MCF 10A (cell line): ENCODE measurements around the gene FPR2. TPM values are rescaled to one million over a fixed set of nuclear protein-coding genes. Genes with fewer than 3 reads are reported as not detected.

Experiments used
- BruUV-seq: library from RNA; stranded (reverse); fragments of 400-500 nt; replicated peaks from 2 replicates; lab custom pipeline; 2021; lab: Mats Ljungman, UMichigan
- CTCF ChIA-PET: fragments of 300-600 bp; sonication (Branson Sonifier 250); formaldehyde crosslinking; extraction: SDS; loops from one replicate; lab custom pipeline; 2021; ENCODE audit warnings: antibody characterized with exemption, inconsistent platforms; lab: Yijun Ruan, JAX
- POLR2A ChIA-PET: fragments of 300-600, 350-650 bp; sonication (Branson Sonifier 250); formaldehyde crosslinking; extraction: SDS; loops from one replicate; lab custom pipeline; 2020; ENCODE audit warnings: antibody characterized with exemption, inconsistent platforms; lab: Yijun Ruan, JAX
- DNase-seq: peaks from one replicate; pipeline ENCODE4 v3.0.0-alpha.2; 2018; ENCODE audit not compliant: unreplicated experiment
- H3K27ac Mint-ChIP-seq: one replicate; pipeline ENCODE4 v1.8.0; 2022; ENCODE audit warnings: mild to moderate bottlenecking, low read depth, mixed read lengths; ENCODE audit not compliant: unreplicated experiment
- H3K27me3 Mint-ChIP-seq: one replicate; pipeline ENCODE4 v1.8.0; 2022; ENCODE audit warnings: mixed read lengths; ENCODE audit not compliant: insufficient read depth, unreplicated experiment
- H3K36me3 Mint-ChIP-seq: one replicate; pipeline ENCODE4 v1.8.0; 2022; ENCODE audit warnings: mild to moderate bottlenecking, moderate library complexity, mixed read lengths; ENCODE audit not compliant: insufficient read depth, unreplicated experiment
- H3K4me1 Mint-ChIP-seq: one replicate; pipeline ENCODE4 v1.8.0; 2022; ENCODE audit warnings: mixed read lengths; ENCODE audit not compliant: insufficient read depth, unreplicated experiment
- H3K4me3 Mint-ChIP-seq: one replicate; pipeline ENCODE4 v1.8.0; 2022; ENCODE audit warnings: mild to moderate bottlenecking, moderate library complexity, mixed read lengths; ENCODE audit not compliant: unreplicated experiment
- H3K9me3 Mint-ChIP-seq: one replicate; pipeline ENCODE4 v1.8.0; 2022; ENCODE audit warnings: mixed read lengths; ENCODE audit not compliant: unreplicated experiment
- intact Hi-C: fragments of 100-400 bp; cut with micrococcal nuclease; formaldehyde crosslinking; loops from 2 replicates; pipeline ENCODE4 v1.14.1; 2022
- total RNA-seq: library from RNA; stranded (reverse); gene quantifications from 2 replicates; pipeline ENCODE4 v1.2.3, GENCODE V29; 2022
- TF ChIP-seq, protein P1 (sequence below): fragments of 200-600 bp; IDR thresholded peaks from one replicate; pipeline ENCODE4 v1.8.0; 2022; ENCODE audit warnings: antibody characterized with exemption, mild to moderate bottlenecking; ENCODE audit not compliant: unreplicated experiment

The FPR2 gene
- total RNA-seq, 1 experiment from 2014 or later: not detected

DNA sequence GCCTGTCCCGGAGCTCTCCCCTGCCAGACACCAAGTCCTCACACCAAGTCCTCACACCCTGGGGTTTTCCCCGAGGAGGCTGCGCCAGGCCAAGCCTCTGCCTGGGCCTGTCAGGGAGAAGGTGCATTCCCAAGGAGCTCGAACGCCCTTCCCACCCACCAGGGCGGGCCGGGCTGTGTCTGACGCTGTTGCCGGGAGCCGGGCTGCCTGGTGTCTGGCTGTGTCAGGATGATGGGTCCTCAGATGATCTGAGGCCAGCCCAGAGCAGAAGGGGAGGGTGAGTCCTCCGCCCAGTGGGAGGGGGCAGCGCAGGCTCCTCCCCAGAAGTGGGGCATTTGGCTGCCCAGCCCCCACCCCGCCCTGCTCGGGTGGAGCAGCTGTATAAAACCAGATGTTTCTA lies 34.9 kb upstream of the FPR2 start:
- Mint-ChIP-seq H3K27me3 (no peaks in the 10 kb centered on the region), H3K27ac (peak overlapping the region; percentile 85), H3K36me3 (peaks cover 7% of the 10 kb centered on the region), H3K4me1 (peaks cover 51% of the 10 kb centered on the region), H3K4me3 (peak overlapping the region; percentile 45), H3K9me3 (peaks cover 7% of the 10 kb centered on the region)
- POLR2A ChIA-PET: interaction anchor here (0.8 to 3.6 kb wide), 11 partner anchors 9 to 52 kb away, joined by 4 to 25 read pairs (median 7); partner anchors contain the start of gene FPR1
- CTCF ChIA-PET: interaction anchor here (1.0 to 1.2 kb wide), 3 partner anchors 13 to 50 kb away, joined by 3 to 6 read pairs (median 5); no protein-coding TSS in a partner anchor
- no TSS peak for BruUV-seq
- DNase-seq: peak; percentile 94
- TF ChIP-seq, protein P1, sequence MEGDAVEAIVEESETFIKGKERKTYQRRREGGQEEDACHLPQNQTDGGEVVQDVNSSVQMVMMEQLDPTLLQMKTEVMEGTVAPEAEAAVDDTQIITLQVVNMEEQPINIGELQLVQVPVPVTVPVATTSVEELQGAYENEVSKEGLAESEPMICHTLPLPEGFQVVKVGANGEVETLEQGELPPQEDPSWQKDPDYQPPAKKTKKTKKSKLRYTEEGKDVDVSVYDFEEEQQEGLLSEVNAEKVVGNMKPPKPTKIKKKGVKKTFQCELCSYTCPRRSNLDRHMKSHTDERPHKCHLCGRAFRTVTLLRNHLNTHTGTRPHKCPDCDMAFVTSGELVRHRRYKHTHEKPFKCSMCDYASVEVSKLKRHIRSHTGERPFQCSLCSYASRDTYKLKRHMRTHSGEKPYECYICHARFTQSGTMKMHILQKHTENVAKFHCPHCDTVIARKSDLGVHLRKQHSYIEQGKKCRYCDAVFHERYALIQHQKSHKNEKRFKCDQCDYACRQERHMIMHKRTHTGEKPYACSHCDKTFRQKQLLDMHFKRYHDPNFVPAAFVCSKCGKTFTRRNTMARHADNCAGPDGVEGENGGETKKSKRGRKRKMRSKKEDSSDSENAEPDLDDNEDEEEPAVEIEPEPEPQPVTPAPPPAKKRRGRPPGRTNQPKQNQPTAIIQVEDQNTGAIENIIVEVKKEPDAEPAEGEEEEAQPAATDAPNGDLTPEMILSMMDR: no peak
- intact Hi-C loops: loop anchor here (2.0 to 5.0 kb wide), 2 partner anchors 25 to 51 kb away; partner anchors contain the start of gene FPR1

DNA sequence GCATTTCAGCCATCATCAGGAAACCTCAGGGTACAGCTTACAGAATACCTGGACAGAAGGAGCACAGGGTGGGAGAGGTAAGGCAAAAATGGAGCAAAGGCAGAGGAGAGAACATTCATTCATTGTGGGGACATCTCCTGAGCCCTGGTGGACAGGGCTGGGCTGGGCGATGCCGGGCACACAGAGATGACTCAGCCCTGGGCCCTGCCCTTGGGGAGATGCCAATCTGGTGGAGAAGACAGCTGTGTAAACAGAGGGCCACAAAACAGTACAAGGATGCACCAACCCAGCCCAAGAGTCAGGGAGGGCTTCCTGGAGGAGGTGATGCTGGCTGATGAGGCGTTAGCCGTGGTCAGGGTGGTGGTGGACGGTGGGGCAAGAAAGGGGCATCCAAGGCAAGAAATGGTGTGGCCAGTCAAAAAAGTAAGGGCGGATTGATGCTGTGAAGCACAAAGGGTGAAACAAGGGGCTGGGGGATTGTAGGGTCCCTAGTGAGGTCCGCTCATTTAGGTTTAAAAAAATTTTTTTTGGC lies 33.6 kb upstream of the FPR2 start:
- peaks cover 7% of the 10 kb centered on the region for H3K9me3 Mint-ChIP-seq
- ChIA-PET POLR2A (interaction anchor here (0.7 to 3.6 kb wide), 5 partner anchors 16 to 123 kb away, joined by 3 to 25 read pairs (median 11); partner anchors contain the start of gene FPR1), CTCF (interaction anchor here (1.2 to 2.2 kb wide), 2 partner anchors 50 to 66 kb away, joined by 3 to 7 read pairs; no protein-coding TSS in a partner anchor)
- H3K27me3 Mint-ChIP-seq: no peaks in the 10 kb centered on the region
- H3K4me1 Mint-ChIP-seq: peaks cover 51% of the 10 kb centered on the region
- DNase-seq: peak; percentile 88
- no TSS peak for BruUV-seq
- peak overlapping the region; percentile 62 for H3K4me3 Mint-ChIP-seq
- TF ChIP-seq, protein P1: no peak
- peaks cover 7% of the 10 kb centered on the region for H3K36me3 Mint-ChIP-seq
- intact Hi-C loops: loop anchor here (2.0 to 5.0 kb wide), 2 partner anchors 23 to 50 kb away; partner anchors contain the start of gene FPR1
- H3K27ac Mint-ChIP-seq: peak overlapping the region; percentile 85

DNA sequence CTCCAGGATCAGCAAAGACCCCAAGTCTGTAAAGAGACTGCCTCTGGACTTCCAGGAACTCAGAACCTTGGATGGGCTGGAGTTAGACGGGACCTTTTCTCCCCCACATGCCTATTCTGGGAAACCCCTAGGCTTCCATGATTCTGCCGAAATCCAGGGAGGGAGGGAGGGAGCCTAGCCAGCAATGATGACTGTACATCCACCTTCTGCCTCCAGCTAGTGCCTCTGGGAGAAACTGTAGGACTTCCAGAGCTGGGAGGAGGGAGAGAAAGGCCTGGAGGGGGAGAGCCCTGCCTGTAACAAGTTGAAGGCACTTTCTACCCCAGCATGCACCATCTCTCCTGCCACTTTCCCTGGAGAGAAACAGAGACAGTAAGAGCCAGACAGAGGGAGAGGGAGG lies 31.2 kb upstream of the FPR2 start:
- CTCF ChIA-PET: interaction anchor here (0.8 to 1.0 kb wide), 2 partner anchors 12 to 26 kb away, joined by 3 read pairs; no protein-coding TSS in a partner anchor

More for the DNA sequence above, 31.2 kb upstream of the FPR2 start:
- Mint-ChIP-seq H3K9me3 (peaks cover 7% of the 10 kb centered on the region), H3K27ac (no peak overlapping the region), H3K36me3 (peaks cover 7% of the 10 kb centered on the region), H3K4me1 (peaks cover 42% of the 10 kb centered on the region), H3K27me3 (no peaks in the 10 kb centered on the region), H3K4me3 (no peak overlapping the region)
- intact Hi-C loops: loop anchor here (5.0 kb wide), 1 partner anchor 48 kb away; no protein-coding TSS in a partner anchor
- no TSS peak for BruUV-seq
- peak; percentile 43 for DNase-seq
- TF ChIP-seq, protein P1: no peak
- POLR2A ChIA-PET: no interaction called here
